Measurements from ENCODE around the gene TBC1D28.
"Not testable (repeated sequence)": the region's sequence is repeated elsewhere in the genome, so short reads cannot be mapped to it uniquely, and the experiment has no call there.

TBC1D28 gene

DNA sequence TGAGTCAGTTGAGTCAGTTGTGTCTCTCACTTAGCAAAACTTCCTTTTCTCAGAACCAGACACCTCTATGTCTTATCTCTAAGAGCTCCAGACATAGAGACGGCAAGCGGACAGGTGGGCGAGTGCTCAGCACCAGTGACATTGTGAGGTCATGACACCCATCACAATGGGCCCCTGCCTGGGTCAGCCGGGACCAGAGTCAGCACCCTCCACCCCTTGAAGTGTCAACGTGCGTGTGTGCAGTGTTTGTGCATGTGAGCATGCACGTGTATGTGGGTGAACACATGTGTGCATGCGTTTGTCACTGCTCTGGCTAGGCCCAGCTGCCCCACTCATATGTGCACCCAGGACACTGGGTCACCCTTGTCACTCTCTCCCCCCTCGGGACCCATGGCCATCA is at the start of gene TBC1D28:
TBC1D28 (minus strand) TSS at position 101 of the 400 bp plus-strand sequence. CDS start 3,039 bp downstream, outside the sequence.
- not testable (repeated sequence) for DNase-seq (ENCODE audit: low read depth)

GRCh38 chr17:18682668-18683067 is 38.5 kb upstream of the TBC1D28 start:
- not testable (repeated sequence) for DNase-seq (ENCODE audit: low read depth)

DNA sequence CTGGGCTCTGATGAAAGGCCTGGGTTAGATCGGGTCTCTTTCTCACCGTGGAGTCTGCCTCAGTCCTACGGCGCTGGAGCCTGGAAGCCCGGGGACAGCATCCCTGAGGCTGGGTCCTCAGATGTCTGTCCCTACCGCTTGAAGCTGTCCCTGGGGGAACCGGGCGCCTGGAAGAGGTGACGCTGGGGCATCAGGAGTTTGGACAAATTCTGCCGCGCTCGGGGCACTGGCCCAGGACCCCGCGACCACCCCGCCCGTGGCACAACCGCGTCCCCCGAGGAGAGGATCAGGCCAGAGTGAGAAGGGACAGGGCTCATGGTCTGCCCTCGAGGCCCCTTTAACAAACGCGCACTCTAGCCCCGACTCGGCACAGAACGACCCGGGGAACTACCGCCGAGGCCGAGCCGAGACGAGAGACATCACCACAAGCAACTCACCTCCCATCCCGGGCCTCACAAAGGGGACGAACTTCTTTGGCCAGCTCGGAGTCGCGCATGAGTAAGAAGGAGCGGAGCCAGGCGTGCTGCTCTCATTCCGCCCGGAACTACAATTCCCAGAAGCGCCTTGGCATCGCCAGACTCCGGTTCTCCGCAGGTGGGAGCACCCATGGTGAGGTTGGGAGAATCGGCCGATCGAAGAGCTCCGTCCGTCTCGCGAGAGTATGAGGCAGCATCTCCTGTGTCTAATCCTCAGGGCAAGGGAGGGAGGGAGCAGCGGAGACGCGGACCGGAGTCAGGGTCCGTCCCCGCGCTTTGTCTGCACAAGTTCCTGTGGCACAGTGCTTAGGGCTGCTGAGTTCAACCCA is 37.8 kb upstream of the TBC1D28 start, which contains the start of gene FOXO3B:
FOXO3B (minus strand) TSS at position 548 of the 805 bp plus-strand sequence. CDS start 663 bp downstream, outside the sequence.
- DNase-seq (ENCODE audit: low read depth), result peak; percentile 66

DNA sequence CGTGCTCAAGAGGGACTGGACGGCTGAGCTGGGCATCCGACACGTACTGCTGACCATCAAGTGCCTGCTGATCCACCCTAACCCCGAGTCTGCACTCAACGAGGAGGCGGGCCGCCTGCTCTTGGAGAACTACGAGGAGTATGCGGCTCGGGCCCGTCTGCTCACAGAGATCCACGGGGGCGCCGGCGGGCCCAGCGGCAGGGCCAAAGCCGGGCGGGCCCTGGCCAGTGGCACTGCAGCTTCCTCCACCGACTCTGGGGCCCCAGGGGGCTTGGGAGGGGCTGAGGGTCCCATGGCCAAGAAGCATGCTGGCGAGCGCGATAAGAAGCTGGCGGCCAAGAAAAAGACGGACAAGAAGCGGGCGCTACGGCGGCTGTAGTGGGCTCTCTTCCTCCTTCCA is 33.2 kb upstream of the TBC1D28 start:
- not testable (repeated sequence) for DNase-seq (ENCODE audit: low read depth)

DNA sequence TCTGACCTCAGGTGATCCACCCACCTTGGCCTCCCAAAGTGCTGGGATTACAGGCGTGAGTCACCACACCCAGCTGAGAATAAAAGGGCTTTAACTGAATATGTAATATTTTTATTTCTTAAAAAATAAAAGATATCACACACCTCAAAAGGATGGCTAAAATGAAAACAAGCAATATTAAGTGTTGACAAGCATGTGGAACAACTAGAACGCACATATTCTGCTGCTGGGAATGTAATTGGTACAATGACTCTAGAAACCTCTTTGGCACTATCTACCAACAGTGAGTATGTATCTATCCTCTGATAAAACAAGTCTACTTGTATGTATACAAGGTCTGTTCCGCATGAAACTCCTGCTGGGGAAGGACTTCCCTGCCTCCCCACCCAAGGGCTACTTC is 32.7 kb upstream of the TBC1D28 start:
- not testable (repeated sequence) for DNase-seq (ENCODE audit: low read depth)

DNA sequence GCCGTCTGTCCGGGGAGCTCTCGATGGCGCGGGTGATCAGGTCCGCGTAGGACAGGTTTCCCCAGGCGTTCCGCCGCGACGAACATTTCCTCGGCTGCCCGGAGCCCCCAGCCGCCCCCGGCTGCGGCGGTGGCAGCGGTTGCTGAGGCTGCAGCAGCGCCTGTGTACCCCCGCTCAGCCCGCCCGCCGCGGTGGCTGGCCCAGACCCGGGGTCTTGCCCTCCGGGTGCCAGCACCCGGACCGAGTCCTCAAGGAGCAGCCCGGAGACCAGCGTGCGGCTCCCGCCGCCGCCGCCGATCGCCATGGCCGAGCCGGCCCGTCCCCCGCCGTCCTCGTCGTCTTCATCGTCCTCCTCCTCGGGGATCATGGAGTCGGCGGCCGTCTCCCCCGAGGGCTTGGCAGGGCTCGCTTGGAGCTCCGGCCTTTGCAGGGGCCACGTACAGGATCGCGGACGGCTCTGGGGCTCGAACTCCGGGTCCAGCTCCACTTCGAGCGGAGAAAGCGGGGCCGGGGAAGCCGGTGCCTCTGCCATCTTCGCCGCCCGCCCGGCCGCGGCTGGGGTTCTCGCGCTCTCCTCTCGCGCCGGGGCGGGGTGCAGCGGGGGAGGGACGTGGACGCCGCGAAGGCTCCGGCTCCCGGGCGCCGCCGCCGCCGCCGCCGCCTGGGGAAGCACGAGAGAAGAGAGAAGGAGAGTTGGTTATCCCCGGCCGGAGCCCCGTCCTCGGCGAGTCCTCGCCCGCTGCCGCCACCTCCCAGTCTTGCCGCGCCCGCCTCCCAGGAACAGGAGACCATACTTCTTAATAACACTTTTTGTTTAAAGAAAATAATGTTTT is 28.4 kb upstream of the TBC1D28 start:
- DNase-seq (ENCODE audit: low read depth), result not testable (repeated sequence)

- DNase-seq (ENCODE audit: low read depth), result not testable (repeated sequence)
Measured at GRCh38 chr17:18668625-18669024, 24.4 kb upstream of the TBC1D28 start.

GRCh38 chr17:18667535-18667934 is 23.3 kb upstream of the TBC1D28 start:
- not testable (repeated sequence) for DNase-seq (ENCODE audit: low read depth)

GRCh38 chr17:18666326-18666725 is 22.1 kb upstream of the TBC1D28 start:
- DNase-seq (ENCODE audit: low read depth), result not testable (repeated sequence)

GRCh38 chr17:18661924-18662624 is 17.9 kb upstream of the TBC1D28 start:
- DNase-seq (ENCODE audit: low read depth), result not testable (repeated sequence)

- not testable (repeated sequence) for DNase-seq (ENCODE audit: low read depth)
Measured at GRCh38 chr17:18650094-18650493, 5.9 kb upstream of the TBC1D28 start.

DNA sequence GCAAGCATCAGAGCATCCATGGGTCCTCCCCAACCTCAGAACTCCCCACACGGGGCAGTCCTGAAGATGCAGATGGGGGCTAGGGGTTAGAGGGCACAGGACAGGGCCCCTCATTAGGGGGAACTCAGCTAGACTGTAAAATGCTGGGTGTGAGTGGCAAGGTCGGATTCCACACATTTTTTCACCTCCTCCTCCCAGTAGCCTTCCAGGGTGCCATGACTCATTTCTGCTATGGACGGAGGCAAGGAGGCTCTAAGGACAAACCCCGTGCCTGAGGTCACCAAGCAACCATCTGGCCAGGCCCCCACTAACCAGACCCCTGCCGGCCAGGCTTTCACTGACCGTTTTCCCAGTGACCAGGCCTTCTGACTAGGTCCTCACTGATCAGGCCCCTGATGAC is 1.1 kb downstream of the TBC1D28 start:
- not testable (repeated sequence) for DNase-seq (ENCODE audit: low read depth)

DNA sequence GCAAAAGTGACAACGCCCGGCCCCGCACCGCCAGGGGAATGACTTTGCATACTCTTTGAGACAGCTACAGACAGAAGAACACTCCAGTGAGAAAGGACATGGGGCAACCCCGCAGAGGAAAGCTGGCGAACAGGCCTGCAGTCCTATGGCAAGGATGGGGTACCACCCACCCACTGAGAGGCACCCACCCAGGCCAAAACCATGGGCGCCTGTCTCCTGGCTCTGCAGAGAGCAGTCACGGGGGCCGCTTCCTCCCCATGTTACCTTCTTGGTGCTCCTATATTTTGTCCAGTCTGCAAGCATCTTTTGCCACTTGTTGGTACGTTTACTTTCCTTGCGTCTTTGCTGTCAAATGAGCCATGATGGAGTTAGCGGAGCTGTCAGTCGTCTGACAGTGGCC is 5.8 kb downstream of the TBC1D28 start:
- DNase-seq (ENCODE audit: low read depth), result not testable (repeated sequence)

DNA sequence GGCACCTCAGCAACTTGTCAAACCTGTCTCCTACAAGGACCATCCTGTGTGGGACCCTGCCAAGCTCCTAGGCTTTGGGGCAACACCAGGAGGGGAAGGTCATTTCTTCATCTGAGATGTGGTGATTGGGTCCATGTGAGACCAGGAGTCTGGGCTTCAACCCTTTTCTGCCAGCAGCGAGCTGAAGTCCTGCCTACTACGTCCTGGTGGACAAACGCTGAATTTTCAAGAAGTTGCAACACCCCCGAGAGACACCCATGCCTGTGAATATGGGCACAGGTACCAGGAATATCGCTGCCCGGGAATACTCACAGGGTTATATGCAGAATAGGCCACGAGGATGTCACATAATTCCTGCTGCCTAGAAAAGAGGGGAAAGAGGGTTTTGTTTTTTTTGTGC is 8.0 kb downstream of the TBC1D28 start:
- not testable (repeated sequence) for DNase-seq (ENCODE audit: low read depth)

- not testable (repeated sequence) for DNase-seq (ENCODE audit: low read depth)
Measured at GRCh38 chr17:18635773-18636172, 8.4 kb downstream of the TBC1D28 start.

DNA sequence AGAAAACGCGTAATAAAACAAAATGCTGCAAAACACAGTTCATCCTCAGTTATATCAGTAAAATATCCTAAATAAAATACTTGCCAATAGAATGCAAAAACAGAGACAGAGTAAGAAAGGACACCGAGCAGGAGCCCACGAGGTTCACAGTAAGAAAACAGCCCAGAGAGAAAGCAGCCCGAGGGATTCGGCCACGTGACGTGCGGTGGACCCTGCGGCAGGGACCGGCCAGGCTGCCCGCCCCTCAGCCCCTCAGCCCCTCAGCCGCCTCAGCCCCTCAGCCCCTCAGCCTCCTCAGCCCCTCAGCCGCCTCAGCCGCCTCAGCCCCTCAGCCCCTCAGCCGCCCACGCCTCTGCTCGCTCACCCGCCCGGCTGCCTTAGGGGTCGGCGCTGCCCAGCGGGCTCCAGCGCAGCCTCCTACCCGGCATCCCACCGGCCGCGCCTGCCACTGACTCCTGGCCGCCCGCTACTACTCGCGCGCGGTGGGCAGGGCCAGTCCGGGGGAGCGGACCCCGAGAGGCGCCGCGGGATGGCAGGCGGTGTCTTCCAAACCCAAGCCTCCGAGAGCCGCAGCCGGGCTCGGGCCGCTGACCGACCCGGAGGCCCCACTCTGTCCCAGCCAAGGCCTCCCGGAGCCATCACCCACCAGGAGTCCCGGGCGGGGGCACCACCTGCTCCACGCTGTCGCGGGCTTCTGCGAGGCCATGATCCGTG is 9.5 kb downstream of the TBC1D28 start:
- not testable (repeated sequence) for DNase-seq (ENCODE audit: low read depth)

DNA sequence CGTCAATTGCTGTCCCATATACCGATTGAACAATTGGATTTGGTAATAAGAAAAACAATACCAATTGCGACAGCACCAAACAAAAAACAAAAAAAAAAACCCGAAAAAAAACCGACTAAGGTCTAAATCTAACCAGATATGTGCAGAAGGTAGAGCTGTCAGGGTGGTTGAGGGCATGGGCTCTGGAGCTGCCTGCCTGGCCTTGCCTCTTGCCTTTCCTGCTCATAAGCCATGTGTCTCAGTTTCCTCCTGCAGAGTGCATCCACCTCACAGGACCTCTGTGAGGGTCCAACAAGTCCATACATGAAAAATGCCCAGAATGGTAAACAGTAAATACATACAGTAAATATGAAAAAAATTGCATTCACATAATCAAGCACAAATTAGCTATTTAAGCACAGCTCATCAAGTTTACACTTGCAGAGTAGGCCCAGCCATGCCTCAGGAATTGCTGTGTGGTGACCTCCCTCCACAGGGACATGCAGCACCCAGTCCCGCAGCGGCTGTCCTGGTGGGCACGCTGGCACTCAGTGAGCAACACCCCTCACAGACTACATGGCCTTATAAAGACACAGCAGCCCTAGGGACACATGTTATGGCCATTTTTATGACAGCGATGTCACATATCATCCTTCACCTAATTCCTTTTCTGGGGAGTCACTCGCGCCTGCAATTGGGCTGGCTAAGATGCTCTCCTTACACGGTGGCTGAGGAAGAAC is 17.9 kb downstream of the TBC1D28 start:
- no peak for DNase-seq (ENCODE audit: low read depth)

GRCh38 chr17:18625509-18626104 is 18.6 kb downstream of the TBC1D28 start:
- peak; percentile 80 for DNase-seq (ENCODE audit: low read depth)

DNA sequence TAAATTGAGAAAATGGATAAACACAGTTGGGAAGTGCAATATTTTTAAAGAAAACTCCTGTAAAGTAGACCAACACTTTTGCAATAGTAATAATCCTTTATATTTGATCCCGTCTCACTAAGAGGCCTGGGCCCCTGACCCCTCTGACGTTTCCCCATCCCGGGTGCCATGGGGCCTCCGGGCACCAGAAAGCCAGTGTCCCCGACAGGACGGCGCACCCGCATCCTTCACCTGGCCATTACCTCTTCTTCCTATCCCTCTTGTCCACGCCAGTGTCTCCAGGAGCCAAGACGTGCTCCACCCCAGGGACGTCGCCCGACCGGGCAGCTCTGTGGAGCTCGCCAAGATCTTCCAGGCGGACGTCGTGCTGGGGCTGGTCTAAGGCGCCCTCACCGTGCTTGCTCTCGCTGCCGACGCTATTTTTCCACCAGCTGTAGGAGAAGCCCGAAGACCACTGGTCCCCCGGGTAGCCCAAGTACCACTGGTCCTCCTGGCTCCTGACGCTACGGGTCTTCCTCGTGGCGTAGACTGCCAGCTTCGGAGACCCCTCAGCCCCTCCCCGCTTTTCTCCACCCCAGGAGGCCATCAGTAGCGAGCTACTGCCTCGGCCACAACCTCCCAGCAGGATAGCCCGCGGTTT is 19.2 kb downstream of the TBC1D28 start:
- DNase-seq (ENCODE audit: low read depth), result not testable (repeated sequence)

GRCh38 chr17:18617613-18618012 is 26.6 kb downstream of the TBC1D28 start:
- not testable (repeated sequence) for DNase-seq (ENCODE audit: low read depth)

Data from stimulated activated CD8-positive, alpha-beta memory T cell treated with anti-CD3 and anti-CD28 coated beads, Interleukin-12 subunit alpha, Interleukin-12 subunit beta, amount 100 ng/mL, for 4 hours (primary cell).